Neural progenitor cell (in vitro differentiated cells): ENCODE measurements around the gene PXDN. TPM values are rescaled to one million over a fixed set of nuclear protein-coding genes. Genes with fewer than 3 reads are reported as not detected.
A peak's percentile ranks its signal among the peaks of the same experiment; 100 is the strongest.

ENCODE experiments used
- DNase-seq: peaks from one replicate; pipeline ENCODE4 v3.0.0-alpha.2; 2016; ENCODE audit warnings: low spot score
- H2AFZ ChIP-seq: fragments of 200-600 bp; sonication (generic); replicated peaks from 2 replicates; pipeline ENCODE4 v1.6.1; 2016; ENCODE audit warnings: antibody characterized with exemption
- H3F3A ChIP-seq: fragments of 200-600 bp; sonication (generic); 2 replicates; pipeline ENCODE4 v1.6.1; 2016; ENCODE audit warnings: antibody characterized with exemption, low read depth
- H3K27ac ChIP-seq: fragments of 200-600 bp; sonication (generic); 2 replicates; pipeline ENCODE4 v1.5.1; 2016; ENCODE audit warnings: mild to moderate bottlenecking
- H3K27me3 ChIP-seq: fragments of 200-600 bp; sonication (generic); 2 replicates; pipeline ENCODE4 v1.6.1; 2016; ENCODE audit warnings: mild to moderate bottlenecking, moderate library complexity
- H3K36me3 ChIP-seq: fragments of 200-600 bp; sonication (generic); 2 replicates; pipeline ENCODE4 v1.5.1; 2016
- H3K4me1 ChIP-seq: fragments of 200-600 bp; sonication (generic); 2 replicates; pipeline ENCODE4 v1.6.1; 2016; ENCODE audit warnings: mixed run types
- H3K4me2 ChIP-seq: fragments of 200-600 bp; sonication (generic); 2 replicates; pipeline ENCODE4 v1.6.1; 2016
- H3K4me3 ChIP-seq: fragments of 200-600 bp; sonication (generic); 2 replicates; pipeline ENCODE4 v1.5.1; 2016
- H3K79me2 ChIP-seq: fragments of 200-600 bp; sonication (generic); 2 replicates; pipeline ENCODE4 v1.6.1; 2016; ENCODE audit warnings: low read depth
- H3K9ac ChIP-seq: fragments of 200-600 bp; sonication (generic); 2 replicates; pipeline ENCODE4 v1.6.1; 2016
- H3K9me3 ChIP-seq: fragments of 200-600 bp; sonication (generic); 2 replicates; pipeline ENCODE4 v1.5.1; 2016; ENCODE audit warnings: low read depth
- H4K20me1 ChIP-seq: fragments of 200-600 bp; sonication (generic); 2 replicates; pipeline ENCODE4 v1.6.1; 2016; ENCODE audit warnings: low read depth
- H3K27ac Mint-ChIP-seq: 3 replicates; pipeline ENCODE4 v1.8.0; 2021; ENCODE audit warnings: mixed read lengths
- H3K27me3 Mint-ChIP-seq: 2 replicates; pipeline ENCODE4 v1.8.0; 2022; ENCODE audit warnings: low read depth, mild to moderate bottlenecking, inconsistent platforms, moderate library complexity, mixed read lengths; ENCODE audit not compliant: insufficient read depth
- H3K36me3 Mint-ChIP-seq: 3 replicates; pipeline ENCODE4 v1.8.0; 2021; ENCODE audit warnings: mixed read lengths
- H3K4me1 Mint-ChIP-seq: 3 replicates; pipeline ENCODE4 v1.8.0; 2021; ENCODE audit warnings: mixed read lengths
- H3K4me3 Mint-ChIP-seq: 3 replicates; pipeline ENCODE4 v1.8.0; 2021; ENCODE audit warnings: mild to moderate bottlenecking, moderate library complexity, mixed read lengths
- H3K9me3 Mint-ChIP-seq: 3 replicates; pipeline ENCODE4 v1.8.0; 2020; ENCODE audit warnings: mixed read lengths
- CTCF ChIP-seq: fragments of 200-600 bp; sonication (generic); IDR thresholded peaks from 2 replicates; pipeline ENCODE4 v1.5.1; 2017; ENCODE audit warnings: antibody characterized with exemption, mild to moderate bottlenecking
- EZH2 ChIP-seq: fragments of 200-600 bp; sonication (generic); IDR thresholded peaks from 2 replicates; pipeline ENCODE4 v1.6.1; 2017; ENCODE audit warnings: antibody characterized with exemption, mild to moderate bottlenecking, moderate library complexity
- EZH2phosphoT487 ChIP-seq: fragments of 200-600 bp; sonication (generic); IDR thresholded peaks from 2 replicates; pipeline ENCODE4 v1.6.1; 2017; ENCODE audit warnings: antibody characterized with exemption
- total RNA-seq: library from RNA; depleted of rRNA; stranded (reverse); fragments of >200 nt; gene quantifications from 2 replicates; pipeline ENCODE4 v1.2.3, GENCODE V29; 2015; ENCODE audit warnings: low replicate concordance

Gene PXDN
- total RNA-seq, 1 donor from 2014 or later = 118 TPM

- Histone ChIP-seq H3K27ac (no peak overlapping the region), H3K27me3 (no peaks in the 10 kb centered on the region), H3K9me3 (no peaks in the 10 kb centered on the region), H3F3A (peaks cover 8% of the 10 kb centered on the region), H3K79me2 (no peaks in the 10 kb centered on the region), H3K4me2 (no peak overlapping the region), H3K4me1 (peaks cover 10% of the 10 kb centered on the region), H3K9ac (no peak overlapping the region), H4K20me1 (no peaks in the 10 kb centered on the region), H2AFZ (no peak overlapping the region), H3K36me3 (no peaks in the 10 kb centered on the region), H3K4me3 (no peak overlapping the region)
- Mint-ChIP-seq H3K9me3 (no peaks in the 10 kb centered on the region), H3K36me3 (no peaks in the 10 kb centered on the region), H3K27me3 (no peaks in the 10 kb centered on the region), H3K4me1 (peaks cover 15% of the 10 kb centered on the region), H3K4me3 (no peak overlapping the region), H3K27ac (peak overlapping the region; percentile 24)
- no peak for DNase-seq
- TF ChIP-seq CTCF (no peak), EZH2phosphoT487 (no peak)
These were observed 143.9 kb downstream of the PXDN start for GRCh38 chr2:1600191-1601066.

GRCh38 chr2:1599301-1600085 is 144.8 kb downstream of the PXDN start:
- no peaks in the 10 kb centered on the region for H3K36me3 ChIP-seq
- no peak overlapping the region for H3K9ac ChIP-seq
- no peak overlapping the region for H3K4me3 ChIP-seq
- no peaks in the 10 kb centered on the region for H3K9me3 ChIP-seq
- no peaks in the 10 kb centered on the region for H3K79me2 ChIP-seq
- H3K9me3 Mint-ChIP-seq = no peaks in the 10 kb centered on the region
- H3K27me3 ChIP-seq = no peaks in the 10 kb centered on the region
- no peak overlapping the region for H3K27ac ChIP-seq
- peaks cover 3% of the 10 kb centered on the region for H3K4me1 ChIP-seq
- no peaks in the 10 kb centered on the region for H3K36me3 Mint-ChIP-seq
- H2AFZ ChIP-seq = no peak overlapping the region
- H3K4me3 Mint-ChIP-seq = no peak overlapping the region
- peak overlapping the region; percentile 24 for H3K27ac Mint-ChIP-seq
- H3K4me1 Mint-ChIP-seq = peaks cover 15% of the 10 kb centered on the region
- no peak for TF ChIP-seq EZH2phosphoT487
- no peak for TF ChIP-seq EZH2
- TF ChIP-seq CTCF = no peak
- no peaks in the 10 kb centered on the region for H3K27me3 Mint-ChIP-seq
- no peak overlapping the region for H3K4me2 ChIP-seq
- peaks cover 7% of the 10 kb centered on the region for H3F3A ChIP-seq
- H4K20me1 ChIP-seq = no peaks in the 10 kb centered on the region
- no peak for DNase-seq

- no peak overlapping the region for H3K27ac Mint-ChIP-seq
- Histone ChIP-seq H3K9ac (no peak overlapping the region), H3K4me1 (peaks cover 8% of the 10 kb centered on the region), H3K27me3 (no peaks in the 10 kb centered on the region), H3K27ac (no peak overlapping the region), H3K4me3 (no peak overlapping the region), H3K4me2 (no peak overlapping the region), H2AFZ (no peak overlapping the region), H4K20me1 (no peaks in the 10 kb centered on the region), H3K36me3 (no peaks in the 10 kb centered on the region), H3K9me3 (no peaks in the 10 kb centered on the region), H3F3A (peaks cover 14% of the 10 kb centered on the region), H3K79me2 (no peaks in the 10 kb centered on the region)
- DNase-seq = no peak
- H3K4me3 Mint-ChIP-seq = no peak overlapping the region
- no peaks in the 10 kb centered on the region for H3K36me3 Mint-ChIP-seq
- H3K9me3 Mint-ChIP-seq = no peaks in the 10 kb centered on the region
- no peaks in the 10 kb centered on the region for H3K27me3 Mint-ChIP-seq
- TF ChIP-seq EZH2phosphoT487 (no peak), EZH2 (no peak), CTCF (no peak)
- H3K4me1 Mint-ChIP-seq = peaks cover 15% of the 10 kb centered on the region
These were observed 145.5 kb downstream of the PXDN start for GRCh38 chr2:1598800-1599199.
